ENCODE data around the gene HOXD3.

Gene HOXD3

GRCh38 chr2:176206682-176207081 is 49.6 kb downstream of the HOXD3 start:
- Mint-ChIP-seq H3K9me3 (no peaks in the 10 kb centered on the region), H3K4me3 (no peak overlapping the region), H3K27me3 (peaks cover 33% of the 10 kb centered on the region), H3K4me1 (ENCODE audit: low read depth) (no peaks in the 10 kb centered on the region), H3K27ac (no peak overlapping the region), H3K36me3 (ENCODE audit: low read depth) (no peaks in the 10 kb centered on the region)

GRCh38 chr2:176211110-176211509 is 54.0 kb downstream of the HOXD3 start:
- Mint-ChIP-seq H3K27ac (no peak overlapping the region), H3K4me3 (no peak overlapping the region), H3K9me3 (no peaks in the 10 kb centered on the region), H3K27me3 (peaks cover 18% of the 10 kb centered on the region), H3K4me1 (ENCODE audit: low read depth) (no peaks in the 10 kb centered on the region), H3K36me3 (ENCODE audit: low read depth) (no peaks in the 10 kb centered on the region)

GRCh38 chr2:176212276-176212675 is 55.2 kb downstream of the HOXD3 start:
- Mint-ChIP-seq H3K4me1 (ENCODE audit: low read depth) (no peaks in the 10 kb centered on the region), H3K4me3 (no peak overlapping the region), H3K27ac (no peak overlapping the region), H3K27me3 (peaks cover 18% of the 10 kb centered on the region), H3K9me3 (no peaks in the 10 kb centered on the region), H3K36me3 (ENCODE audit: low read depth) (no peaks in the 10 kb centered on the region)

- no peaks in the 10 kb centered on the region for H3K36me3 Mint-ChIP-seq (ENCODE audit: low read depth)
- H3K27ac Mint-ChIP-seq, result no peak overlapping the region
- no peaks in the 10 kb centered on the region for H3K4me1 Mint-ChIP-seq (ENCODE audit: low read depth)
- H3K27me3 Mint-ChIP-seq, result peaks cover 18% of the 10 kb centered on the region
- H3K4me3 Mint-ChIP-seq, result no peak overlapping the region
- H3K9me3 Mint-ChIP-seq, result no peaks in the 10 kb centered on the region
Observed at GRCh38 chr2:176213406-176213805, 56.3 kb downstream of the HOXD3 start.
